ENCODE data around the gene NSDHL.
A peak's percentile ranks its signal among the peaks of the same experiment; 100 is the strongest.
"Not testable (repeated sequence)": the region's sequence is repeated elsewhere in the genome, so short reads cannot be mapped to it uniquely, and the experiment has no call there.

NSDHL gene

GRCh38 chrX:152904151-152905080 lies 73.6 kb downstream of the NSDHL start:
- no peaks in the 10 kb centered on the region for H3K4me1 Mint-ChIP-seq (ENCODE audit: low read depth)
- DNase-seq (ENCODE audit: low spot score): peak; percentile 6
- no peak overlapping the region for H3K27ac Mint-ChIP-seq
- no peaks in the 10 kb centered on the region for H3K36me3 Mint-ChIP-seq (ENCODE audit: low read depth)
- no peaks in the 10 kb centered on the region for H3K9me3 Mint-ChIP-seq
- H3K4me3 Mint-ChIP-seq: no peak overlapping the region
- peaks cover 3% of the 10 kb centered on the region for H3K27me3 Mint-ChIP-seq (ENCODE audit: low read depth)

DNA sequence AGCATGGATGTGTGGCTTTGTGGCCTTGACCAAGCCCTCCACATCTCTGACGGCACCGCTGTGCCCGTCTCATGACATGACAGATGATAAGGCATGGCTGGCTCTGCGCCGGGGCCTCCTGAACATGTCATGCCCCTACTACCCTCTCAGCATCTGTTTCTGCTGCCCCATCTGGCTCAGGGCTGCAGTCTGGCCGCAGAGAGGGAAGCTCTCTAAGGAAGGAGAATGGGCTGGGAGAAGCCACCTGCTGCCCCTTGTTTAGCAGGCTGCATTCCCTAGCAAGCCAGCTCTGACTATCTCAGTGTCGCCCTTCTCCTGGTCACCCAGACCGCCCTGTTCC lies 74.2 kb downstream of the NSDHL start:
- DNase-seq (ENCODE audit: low spot score): no peak
- no peak overlapping the region for H3K4me3 Mint-ChIP-seq
- no peaks in the 10 kb centered on the region for H3K9me3 Mint-ChIP-seq
- no peaks in the 10 kb centered on the region for H3K36me3 Mint-ChIP-seq (ENCODE audit: low read depth)
- H3K27ac Mint-ChIP-seq: no peak overlapping the region
- no peaks in the 10 kb centered on the region for H3K4me1 Mint-ChIP-seq (ENCODE audit: low read depth)
- peaks cover 1% of the 10 kb centered on the region for H3K27me3 Mint-ChIP-seq (ENCODE audit: low read depth)

DNA sequence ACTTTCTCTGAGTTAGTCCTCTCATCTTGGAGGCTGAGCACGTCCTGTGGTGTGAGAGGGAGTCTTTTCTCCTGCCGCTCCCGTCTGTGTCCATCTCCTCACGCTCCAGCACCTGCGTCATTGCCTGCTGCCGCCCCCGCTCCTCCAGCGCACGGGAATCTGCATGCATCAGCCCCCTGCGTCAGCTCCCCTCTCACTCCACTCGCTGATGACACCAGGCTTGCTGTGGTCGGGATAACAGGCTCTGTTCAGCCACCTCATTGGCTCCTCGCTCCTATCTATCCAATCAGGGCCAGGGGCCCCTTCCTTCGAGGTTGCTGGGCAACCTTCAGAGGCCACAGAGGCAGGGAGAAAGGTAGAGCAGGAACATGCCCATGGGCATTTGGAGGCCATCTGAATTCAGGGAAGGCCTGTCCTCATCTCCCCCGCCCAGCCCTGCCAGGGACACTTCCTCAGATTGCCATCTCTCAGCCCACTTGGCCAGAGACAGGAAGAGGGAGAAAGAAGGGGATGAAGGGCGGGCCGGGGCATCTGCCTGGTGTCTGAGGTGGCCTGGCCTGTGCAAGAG lies 76.3 kb downstream of the NSDHL start:
- Mint-ChIP-seq H3K4me3 (no peak overlapping the region), H3K36me3 (ENCODE audit: low read depth) (no peaks in the 10 kb centered on the region), H3K4me1 (ENCODE audit: low read depth) (no peaks in the 10 kb centered on the region), H3K27me3 (ENCODE audit: low read depth) (no peaks in the 10 kb centered on the region), H3K27ac (no peak overlapping the region), H3K9me3 (no peaks in the 10 kb centered on the region)
- DNase-seq (ENCODE audit: low spot score): no peak

GRCh38 chrX:152908486-152908885 lies 77.6 kb downstream of the NSDHL start:
- no peaks in the 10 kb centered on the region for H3K36me3 Mint-ChIP-seq (ENCODE audit: low read depth)
- H3K27ac Mint-ChIP-seq: no peak overlapping the region
- no peak for DNase-seq (ENCODE audit: low spot score)
- no peaks in the 10 kb centered on the region for H3K9me3 Mint-ChIP-seq
- H3K27me3 Mint-ChIP-seq (ENCODE audit: low read depth): no peaks in the 10 kb centered on the region
- no peaks in the 10 kb centered on the region for H3K4me1 Mint-ChIP-seq (ENCODE audit: low read depth)
- no peak overlapping the region for H3K4me3 Mint-ChIP-seq

DNA sequence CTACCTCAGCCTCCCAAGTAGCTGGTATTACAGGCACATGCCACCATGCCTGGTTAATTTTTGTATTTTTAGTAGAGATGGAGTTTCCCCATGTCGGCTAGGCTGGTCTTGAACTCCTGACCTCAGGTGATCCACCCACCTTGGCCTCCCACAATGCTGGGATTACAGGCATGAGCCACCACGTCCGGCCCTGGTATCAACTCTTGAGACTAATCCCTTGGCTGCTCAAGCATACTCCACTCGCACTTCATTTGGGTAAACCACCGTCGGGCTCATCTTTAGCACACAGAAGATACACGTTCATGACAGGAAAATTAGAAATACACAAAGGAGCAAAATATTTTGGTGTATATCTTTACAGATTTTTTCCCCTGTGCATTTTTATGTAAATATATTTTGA lies 79.2 kb downstream of the NSDHL start:
- not testable (repeated sequence) for H3K27me3 Mint-ChIP-seq (ENCODE audit: low read depth); H3K27ac Mint-ChIP-seq; H3K4me1 Mint-ChIP-seq (ENCODE audit: low read depth); H3K9me3 Mint-ChIP-seq; H3K4me3 Mint-ChIP-seq; H3K36me3 Mint-ChIP-seq (ENCODE audit: low read depth); DNase-seq (ENCODE audit: low spot score)

DNA sequence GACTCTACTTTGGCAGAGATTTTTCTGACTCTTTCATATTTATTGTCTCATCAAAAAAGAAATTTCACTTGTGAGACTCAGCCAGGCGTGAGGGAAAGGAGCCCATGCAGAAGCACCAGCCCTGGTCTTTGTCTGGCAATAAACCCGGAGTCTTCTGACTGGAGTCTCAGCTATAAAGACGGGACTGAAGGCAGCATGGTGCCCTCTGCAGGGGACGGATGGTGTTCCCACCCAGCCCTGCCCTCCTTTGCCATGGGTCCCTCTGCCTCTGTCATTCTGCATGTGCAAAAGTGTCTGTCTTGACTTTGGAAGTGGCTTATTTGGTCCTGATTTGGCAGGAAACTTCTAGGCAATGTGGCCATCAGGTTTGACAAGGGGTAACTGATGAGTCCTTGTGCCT lies 81.2 kb downstream of the NSDHL start:
- H3K9me3 Mint-ChIP-seq: no peaks in the 10 kb centered on the region
- no peak overlapping the region for H3K27ac Mint-ChIP-seq
- no peaks in the 10 kb centered on the region for H3K4me1 Mint-ChIP-seq (ENCODE audit: low read depth)
- H3K27me3 Mint-ChIP-seq (ENCODE audit: low read depth): no peaks in the 10 kb centered on the region
- H3K36me3 Mint-ChIP-seq (ENCODE audit: low read depth): no peaks in the 10 kb centered on the region
- no peak overlapping the region for H3K4me3 Mint-ChIP-seq
- no peak for DNase-seq (ENCODE audit: low spot score)

DNA sequence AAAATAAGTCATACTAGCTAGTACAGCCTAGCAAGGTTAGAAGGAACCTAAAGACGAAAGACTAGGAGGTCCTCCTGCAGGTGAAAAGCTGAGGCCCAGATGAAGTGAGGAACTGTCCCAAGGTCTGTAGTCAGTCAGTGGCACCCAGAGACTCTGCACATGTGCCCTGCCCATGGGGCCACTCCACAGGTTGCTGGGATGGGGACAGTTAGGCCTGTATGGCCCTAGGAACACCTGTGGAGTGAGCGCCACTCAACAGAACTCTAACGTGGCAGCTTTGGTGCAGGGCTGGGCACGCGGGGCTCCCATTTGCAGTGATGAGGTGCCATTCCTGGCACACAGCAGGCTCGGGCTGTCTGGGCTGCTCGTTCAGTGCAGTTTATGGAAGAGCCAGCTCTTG lies 81.8 kb downstream of the NSDHL start:
- no peak overlapping the region for H3K27ac Mint-ChIP-seq

GRCh38 chrX:152913346-152913745 lies 82.5 kb downstream of the NSDHL start:
- Mint-ChIP-seq H3K27ac (no peak overlapping the region), H3K4me1 (ENCODE audit: low read depth) (no peaks in the 10 kb centered on the region), H3K27me3 (ENCODE audit: low read depth) (no peaks in the 10 kb centered on the region), H3K9me3 (no peaks in the 10 kb centered on the region), H3K4me3 (no peak overlapping the region), H3K36me3 (ENCODE audit: low read depth) (no peaks in the 10 kb centered on the region)
- DNase-seq (ENCODE audit: low spot score): no peak

More for the DNA sequence above, 81.8 kb downstream of the NSDHL start:
- Mint-ChIP-seq H3K36me3 (ENCODE audit: low read depth) (no peaks in the 10 kb centered on the region), H3K4me1 (ENCODE audit: low read depth) (no peaks in the 10 kb centered on the region), H3K27me3 (ENCODE audit: low read depth) (no peaks in the 10 kb centered on the region), H3K4me3 (no peak overlapping the region), H3K9me3 (no peaks in the 10 kb centered on the region)
- DNase-seq (ENCODE audit: low spot score): no peak

DNA sequence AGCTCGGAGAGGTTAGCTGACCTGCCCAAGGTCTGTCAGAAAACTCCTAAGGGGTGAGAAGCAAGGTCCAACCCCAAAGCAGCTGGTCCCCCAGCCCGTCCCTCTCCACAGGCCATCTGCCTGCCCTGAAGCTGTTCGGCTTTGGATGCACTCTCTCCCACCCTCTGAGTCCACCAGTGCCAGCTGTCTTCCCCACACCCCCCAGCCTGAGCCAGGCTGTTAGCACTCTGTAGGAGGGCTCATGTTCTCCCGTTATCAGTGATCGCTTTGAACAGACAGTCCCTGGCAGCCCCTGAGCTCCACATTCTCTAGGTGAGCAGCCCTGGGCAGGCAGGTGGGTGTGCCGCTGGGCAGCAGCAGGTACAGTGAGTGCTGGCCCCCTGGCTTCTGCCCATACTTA lies 83.0 kb downstream of the NSDHL start:
- no peaks in the 10 kb centered on the region for H3K36me3 Mint-ChIP-seq (ENCODE audit: low read depth)
- H3K27me3 Mint-ChIP-seq (ENCODE audit: low read depth): no peaks in the 10 kb centered on the region
- H3K27ac Mint-ChIP-seq: no peak overlapping the region
- H3K4me3 Mint-ChIP-seq: no peak overlapping the region
- DNase-seq (ENCODE audit: low spot score): no peak
- no peaks in the 10 kb centered on the region for H3K4me1 Mint-ChIP-seq (ENCODE audit: low read depth)
- H3K9me3 Mint-ChIP-seq: no peaks in the 10 kb centered on the region

GRCh38 chrX:152915541-152916241 lies 84.8 kb downstream of the NSDHL start:
- no peak for DNase-seq (ENCODE audit: low spot score)
- no peaks in the 10 kb centered on the region for H3K9me3 Mint-ChIP-seq
- H3K36me3 Mint-ChIP-seq (ENCODE audit: low read depth): no peaks in the 10 kb centered on the region
- H3K27ac Mint-ChIP-seq: no peak overlapping the region
- no peaks in the 10 kb centered on the region for H3K4me1 Mint-ChIP-seq (ENCODE audit: low read depth)
- H3K4me3 Mint-ChIP-seq: no peak overlapping the region
- no peaks in the 10 kb centered on the region for H3K27me3 Mint-ChIP-seq (ENCODE audit: low read depth)

GRCh38 chrX:152917656-152918579 lies 87.1 kb downstream of the NSDHL start:
- H3K27me3 Mint-ChIP-seq (ENCODE audit: low read depth): no peaks in the 10 kb centered on the region
- H3K27ac Mint-ChIP-seq: no peak overlapping the region
- no peaks in the 10 kb centered on the region for H3K9me3 Mint-ChIP-seq
- no peak for DNase-seq (ENCODE audit: low spot score)
- no peak overlapping the region for H3K4me3 Mint-ChIP-seq
- H3K36me3 Mint-ChIP-seq (ENCODE audit: low read depth): no peaks in the 10 kb centered on the region
- H3K4me1 Mint-ChIP-seq (ENCODE audit: low read depth): no peaks in the 10 kb centered on the region

- Mint-ChIP-seq H3K27me3 (ENCODE audit: low read depth) (no peaks in the 10 kb centered on the region), H3K36me3 (ENCODE audit: low read depth) (no peaks in the 10 kb centered on the region), H3K4me1 (ENCODE audit: low read depth) (no peaks in the 10 kb centered on the region), H3K9me3 (no peaks in the 10 kb centered on the region), H3K27ac (no peak overlapping the region), H3K4me3 (no peak overlapping the region)
- DNase-seq (ENCODE audit: low spot score): no peak
Observed at GRCh38 chrX:152918707-152919106, 87.8 kb downstream of the NSDHL start.

All from T-helper 2 cell treated with Interferon-gamma antibody and Interleukin-4, amounts not matched to agents 5 μg/mL and 100 μg/mL, for 36 hours (primary cell).